ENCODE data around the gene PIGL. TPM values are rescaled to one million over a fixed set of nuclear protein-coding genes. Genes with fewer than 3 reads are reported as not detected.
"Not testable (repeated sequence)": the region's sequence is repeated elsewhere in the genome, so short reads cannot be mapped to it uniquely, and the experiment has no call there.

Gene PIGL
- total and polyA plus RNA-seq, 4 donors, result 8.9 to 38.1 (median 27.1) TPM

DNA sequence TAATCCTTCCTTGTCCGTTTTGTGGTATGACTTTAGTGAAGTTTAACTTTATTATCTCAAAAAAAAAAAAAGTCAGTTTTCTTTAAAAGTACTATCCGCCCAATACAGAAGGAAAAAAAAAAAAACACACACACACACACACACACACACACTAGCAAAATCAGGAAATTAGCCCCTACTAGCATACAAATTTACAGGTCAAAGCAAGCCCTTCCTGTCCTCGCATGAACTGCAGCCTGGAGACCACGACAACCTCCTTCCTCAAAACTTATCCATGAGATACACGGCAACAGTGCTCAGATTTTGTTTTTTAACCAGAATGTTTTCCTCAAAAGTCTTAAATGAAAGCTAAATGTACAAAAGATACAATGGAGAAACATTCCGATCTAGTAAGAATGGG, 17.9 kb upstream of the PIGL start:
- 18 to 34% methylated on average over 6 of the region's 6 CpGs for WGBS, 2 donors
- Histone ChIP-seq H3K9ac (ENCODE audit: insufficient read depth in 1 of 2, low read length in 2 of 2) (no peak overlapping the region), H3K27me3 (ENCODE audit: control insufficient read depth in 3 of 3, insufficient read depth in 3 of 3, low read length in 2 of 3) (no peaks in the 10 kb centered on the region), H3K4me1 (ENCODE audit: control insufficient read depth in 5 of 5, insufficient read depth in 5 of 5, low read length in 5 of 5) (peaks cover 0 to 11% (median 0%) of the 10 kb centered on the region in 5 donors), H3K27ac (ENCODE audit: low read depth in 1 of 2, low read length in 1 of 2) (peak overlapping the region in 1 of 2 donors; percentile 33), H3K36me3 (ENCODE audit: control insufficient read depth in 4 of 4, insufficient read depth in 4 of 4, low read length in 4 of 4) (peaks cover 1 to 6% (median 4%) of the 10 kb centered on the region in 4 donors), H3K4me3 (no peak overlapping the region), H3K9me3 (ENCODE audit: control insufficient read depth in 4 of 4, insufficient read depth in 3 of 4, low read length in 3 of 4) (no peaks in the 10 kb centered on the region)
- TF ChIP-seq, protein P1, sequence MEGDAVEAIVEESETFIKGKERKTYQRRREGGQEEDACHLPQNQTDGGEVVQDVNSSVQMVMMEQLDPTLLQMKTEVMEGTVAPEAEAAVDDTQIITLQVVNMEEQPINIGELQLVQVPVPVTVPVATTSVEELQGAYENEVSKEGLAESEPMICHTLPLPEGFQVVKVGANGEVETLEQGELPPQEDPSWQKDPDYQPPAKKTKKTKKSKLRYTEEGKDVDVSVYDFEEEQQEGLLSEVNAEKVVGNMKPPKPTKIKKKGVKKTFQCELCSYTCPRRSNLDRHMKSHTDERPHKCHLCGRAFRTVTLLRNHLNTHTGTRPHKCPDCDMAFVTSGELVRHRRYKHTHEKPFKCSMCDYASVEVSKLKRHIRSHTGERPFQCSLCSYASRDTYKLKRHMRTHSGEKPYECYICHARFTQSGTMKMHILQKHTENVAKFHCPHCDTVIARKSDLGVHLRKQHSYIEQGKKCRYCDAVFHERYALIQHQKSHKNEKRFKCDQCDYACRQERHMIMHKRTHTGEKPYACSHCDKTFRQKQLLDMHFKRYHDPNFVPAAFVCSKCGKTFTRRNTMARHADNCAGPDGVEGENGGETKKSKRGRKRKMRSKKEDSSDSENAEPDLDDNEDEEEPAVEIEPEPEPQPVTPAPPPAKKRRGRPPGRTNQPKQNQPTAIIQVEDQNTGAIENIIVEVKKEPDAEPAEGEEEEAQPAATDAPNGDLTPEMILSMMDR (IDR thresholded peaks at IDR 0.05; ENCODE audit: control extremely low read depth, extremely low read depth), result no peak
- DNase-seq (peak in 2 of 3 donors; percentile 16 to 38), ATAC-seq (ENCODE audit: insufficient read depth, low FRiP score) (no peak)

DNA sequence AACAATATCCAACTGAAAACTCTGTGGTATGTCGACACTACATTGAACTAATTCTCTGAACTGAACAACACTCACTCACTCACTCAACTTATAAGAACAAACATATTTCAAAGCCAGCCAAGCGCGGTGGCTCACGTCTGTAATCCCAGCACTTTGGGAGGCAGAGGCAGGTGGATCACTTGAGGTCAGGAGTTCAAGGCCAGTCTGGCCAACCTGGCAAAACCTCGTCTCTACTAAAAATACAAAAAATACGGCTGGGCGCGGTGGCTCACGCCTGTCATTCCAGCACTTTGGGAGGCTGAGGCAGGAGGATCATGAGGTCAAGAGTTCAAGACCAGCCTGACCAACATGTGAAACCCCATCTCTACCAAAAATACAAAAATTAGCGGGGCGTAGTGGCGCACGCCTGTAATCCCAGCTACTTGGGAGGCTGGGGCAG, 15.3 kb upstream of the PIGL start:
- not testable (repeated sequence) for H3K36me3 ChIP-seq (ENCODE audit: control insufficient read depth in 4 of 4, insufficient read depth in 4 of 4, low read length in 4 of 4); H3K9me3 ChIP-seq (ENCODE audit: control insufficient read depth in 4 of 4, insufficient read depth in 3 of 4, low read length in 3 of 4); ATAC-seq (ENCODE audit: insufficient read depth, low FRiP score); H3K4me3 ChIP-seq; H3K9ac ChIP-seq (ENCODE audit: insufficient read depth in 1 of 2, low read length in 2 of 2); H3K27me3 ChIP-seq (ENCODE audit: control insufficient read depth in 3 of 3, insufficient read depth in 3 of 3, low read length in 2 of 3); H3K27ac ChIP-seq (ENCODE audit: low read depth in 1 of 2, low read length in 1 of 2); DNase-seq
- WGBS, 2 donors, result 85 to 87% methylated on average over 13 of the region's 13 CpGs
- H3K4me1 ChIP-seq (ENCODE audit: control insufficient read depth in 5 of 5, insufficient read depth in 5 of 5, low read length in 5 of 5), result peaks cover 0 to 11% (median 0%) of the 10 kb centered on the region in 5 donors

DNA sequence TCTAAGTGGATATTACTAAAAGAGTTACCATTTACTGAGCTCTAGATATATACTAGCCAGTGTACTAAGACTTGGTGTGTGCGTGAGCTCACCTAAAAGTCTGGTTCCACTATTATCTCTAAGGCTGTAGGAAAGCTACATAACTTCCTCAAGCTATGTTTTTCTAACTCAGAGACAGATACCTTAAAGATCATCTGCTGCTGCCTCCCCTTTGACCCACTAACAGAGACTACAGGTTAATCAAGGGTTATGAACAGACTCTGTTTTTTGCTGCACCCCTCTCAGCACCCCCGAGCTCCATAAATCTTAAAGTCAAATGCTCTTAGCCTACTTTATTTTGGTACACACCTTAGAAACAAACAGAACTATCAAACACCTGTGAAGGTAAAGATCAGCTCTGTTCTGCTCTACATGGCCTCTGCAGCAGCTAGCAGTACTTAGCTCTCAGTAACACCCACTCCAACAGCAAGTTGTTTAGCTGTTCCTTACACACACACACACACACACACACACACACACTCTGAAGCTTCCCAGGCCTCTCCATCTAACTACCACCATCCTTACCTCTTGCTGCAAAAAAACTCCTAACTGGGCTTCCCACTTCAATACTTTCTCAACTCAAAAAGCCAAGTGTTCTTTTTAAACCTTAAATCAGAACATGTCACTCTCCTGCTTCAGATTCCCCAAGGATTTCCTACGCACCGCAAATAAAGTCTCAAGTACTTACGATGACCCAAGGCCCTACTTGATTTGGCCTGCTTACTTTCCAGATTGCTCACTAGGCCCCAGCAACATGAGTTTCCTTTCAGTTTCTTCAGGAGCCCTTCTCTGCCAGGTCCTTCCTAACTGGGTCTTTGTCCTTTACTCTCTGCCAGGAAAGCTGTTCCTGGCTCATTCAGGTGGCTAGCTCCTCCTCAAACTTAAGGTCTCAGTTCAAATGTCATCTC, 14.2 kb upstream of the PIGL start:
- H3K4me3 ChIP-seq; H3K36me3 ChIP-seq (ENCODE audit: control insufficient read depth in 4 of 4, insufficient read depth in 4 of 4, low read length in 4 of 4); ATAC-seq (ENCODE audit: insufficient read depth, low FRiP score); H3K9me3 ChIP-seq (ENCODE audit: control insufficient read depth in 4 of 4, insufficient read depth in 3 of 4, low read length in 3 of 4); H3K9ac ChIP-seq (ENCODE audit: insufficient read depth in 1 of 2, low read length in 2 of 2); H3K27me3 ChIP-seq (ENCODE audit: control insufficient read depth in 3 of 3, insufficient read depth in 3 of 3, low read length in 2 of 3): not testable (repeated sequence)
- peak in 2 of 3 donors; percentile 8 to 46 for DNase-seq
- peaks cover 0 to 11% (median 0%) of the 10 kb centered on the region in 5 donors for H3K4me1 ChIP-seq (ENCODE audit: control insufficient read depth in 5 of 5, insufficient read depth in 5 of 5, low read length in 5 of 5)
- H3K27ac ChIP-seq (ENCODE audit: low read depth in 1 of 2, low read length in 1 of 2), result peak overlapping the region; percentile 47 to 66
- WGBS, 2 donors, result 52 to 86% methylated on average over 5 of the region's 5 CpGs

DNA sequence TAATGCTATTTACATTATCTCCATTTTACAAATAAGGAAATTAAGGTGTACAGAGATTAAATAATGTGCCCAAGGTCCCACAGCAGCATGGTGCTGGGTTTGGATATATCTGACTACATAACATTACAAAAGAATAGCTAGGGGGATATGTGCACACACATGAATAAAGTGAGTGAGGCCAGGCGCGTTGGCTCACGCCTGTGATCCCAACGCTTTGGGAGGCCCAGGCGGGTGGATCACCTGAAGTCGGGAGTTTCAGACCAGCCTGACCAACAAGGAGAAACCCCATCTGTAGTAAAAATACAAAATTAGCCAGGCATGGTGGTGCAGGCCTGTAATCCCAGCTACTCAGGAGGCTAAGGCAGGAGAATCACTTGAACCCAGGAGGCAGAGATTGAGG, 12.2 kb upstream of the PIGL start:
- H3K27ac ChIP-seq (ENCODE audit: low read depth in 1 of 2, low read length in 1 of 2); ATAC-seq (ENCODE audit: insufficient read depth, low FRiP score); H3K9ac ChIP-seq (ENCODE audit: insufficient read depth in 1 of 2, low read length in 2 of 2); H3K36me3 ChIP-seq (ENCODE audit: control insufficient read depth in 4 of 4, insufficient read depth in 4 of 4, low read length in 4 of 4); H3K9me3 ChIP-seq (ENCODE audit: control insufficient read depth in 4 of 4, insufficient read depth in 3 of 4, low read length in 3 of 4); H3K4me3 ChIP-seq; H3K27me3 ChIP-seq (ENCODE audit: control insufficient read depth in 3 of 3, insufficient read depth in 3 of 3, low read length in 2 of 3); DNase-seq: not testable (repeated sequence)
- 92 to 93% methylated on average over 6 of the region's 6 CpGs for WGBS, 2 donors
- peaks cover 0 to 11% (median 0%) of the 10 kb centered on the region in 5 donors for H3K4me1 ChIP-seq (ENCODE audit: control insufficient read depth in 5 of 5, insufficient read depth in 5 of 5, low read length in 5 of 5)

DNA sequence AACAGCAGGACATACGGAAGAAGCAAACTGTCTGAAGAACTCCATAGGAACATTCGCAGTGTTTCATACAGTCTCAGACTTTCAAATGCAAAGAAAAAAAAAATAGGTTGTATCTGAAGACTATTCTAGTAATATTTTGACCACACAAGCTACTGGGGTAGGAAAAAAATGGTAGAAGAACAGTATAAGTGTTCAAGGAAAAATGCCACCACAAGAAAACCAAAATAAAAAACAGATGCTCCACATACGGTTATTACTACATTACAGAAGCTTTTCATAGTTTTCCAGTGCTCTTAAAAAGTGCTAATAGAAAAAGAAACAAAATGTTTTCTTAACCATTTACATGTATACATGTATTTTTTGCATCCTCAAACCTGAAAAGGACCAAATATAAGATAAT, 5.4 kb upstream of the PIGL start:
- Histone ChIP-seq H3K4me1 (ENCODE audit: control insufficient read depth in 5 of 5, insufficient read depth in 5 of 5, low read length in 5 of 5) (peaks cover 0 to 18% (median 5%) of the 10 kb centered on the region in 5 donors), H3K36me3 (ENCODE audit: control insufficient read depth in 4 of 4, insufficient read depth in 4 of 4, low read length in 4 of 4) (no peaks in the 10 kb centered on the region), H3K27me3 (ENCODE audit: control insufficient read depth in 3 of 3, insufficient read depth in 3 of 3, low read length in 2 of 3) (no peaks in the 10 kb centered on the region), H3K27ac (ENCODE audit: low read depth in 1 of 2, low read length in 1 of 2) (no peak overlapping the region), H3K9me3 (ENCODE audit: control insufficient read depth in 4 of 4, insufficient read depth in 3 of 4, low read length in 3 of 4) (no peaks in the 10 kb centered on the region), H3K9ac (ENCODE audit: insufficient read depth in 1 of 2, low read length in 2 of 2) (no peak overlapping the region), H3K4me3 (no peak overlapping the region)
- ATAC-seq (ENCODE audit: insufficient read depth, low FRiP score) (no peak), DNase-seq (no peak)
- TF ChIP-seq, protein P1 (IDR thresholded peaks at IDR 0.05; ENCODE audit: control extremely low read depth, extremely low read depth), result no peak
- WGBS, 2 donors, result 80 to 87% methylated on average over 3 of the region's 3 CpGs

Data from lung (tissue), 12 donors.